Activated T-helper 2 cell treated with anti-CD3 and anti-CD28 coated beads, Interferon-gamma antibody, Interleukin-2, Interleukin-4, amounts not matched to agents 10 μg/mL and 5 μg/mL and 100 μg/mL, durations not matched to agents 14 hours and 24 hours and 36 hours (primary cell): ENCODE results near the gene TGFB1I1. TPM values are rescaled to one million over a fixed set of nuclear protein-coding genes. Genes with fewer than 3 reads are reported as not detected.

Experiments
- DNase-seq: peaks from one replicate; pipeline ENCODE4 v3.0.0; 2021; ENCODE audit warnings: low spot score
- H3K27ac Mint-ChIP-seq: one replicate; pipeline ENCODE4 v1.8.0; 2021; ENCODE audit warnings: mixed read lengths
- H3K27me3 Mint-ChIP-seq: one replicate; pipeline ENCODE4 v1.8.0; 2021; ENCODE audit warnings: low read depth, mixed read lengths
- H3K36me3 Mint-ChIP-seq: one replicate; pipeline ENCODE4 v1.8.0; 2021; ENCODE audit warnings: low read depth, mixed read lengths
- H3K4me1 Mint-ChIP-seq: one replicate; pipeline ENCODE4 v1.8.0; 2021; ENCODE audit warnings: low read depth, mixed read lengths
- H3K4me3 Mint-ChIP-seq: one replicate; pipeline ENCODE4 v1.8.0; 2021; ENCODE audit warnings: low read depth, mild to moderate bottlenecking, moderate library complexity, mixed read lengths
- H3K9me3 Mint-ChIP-seq: one replicate; pipeline ENCODE4 v1.8.0; 2021; ENCODE audit warnings: mixed read lengths
- intact Hi-C: fragments of 100-400 bp; cut with micrococcal nuclease; formaldehyde crosslinking; loops from one replicate; pipeline ENCODE4 v1.15.1; 2023
- total RNA-seq: library from RNA; stranded (reverse); gene quantifications from 2 replicates; pipeline ENCODE4 v1.2.3, GENCODE V29; 2022

The TGFB1I1 gene
- total RNA-seq, 1 donor from 2014 or later = 1.7 TPM

DNA sequence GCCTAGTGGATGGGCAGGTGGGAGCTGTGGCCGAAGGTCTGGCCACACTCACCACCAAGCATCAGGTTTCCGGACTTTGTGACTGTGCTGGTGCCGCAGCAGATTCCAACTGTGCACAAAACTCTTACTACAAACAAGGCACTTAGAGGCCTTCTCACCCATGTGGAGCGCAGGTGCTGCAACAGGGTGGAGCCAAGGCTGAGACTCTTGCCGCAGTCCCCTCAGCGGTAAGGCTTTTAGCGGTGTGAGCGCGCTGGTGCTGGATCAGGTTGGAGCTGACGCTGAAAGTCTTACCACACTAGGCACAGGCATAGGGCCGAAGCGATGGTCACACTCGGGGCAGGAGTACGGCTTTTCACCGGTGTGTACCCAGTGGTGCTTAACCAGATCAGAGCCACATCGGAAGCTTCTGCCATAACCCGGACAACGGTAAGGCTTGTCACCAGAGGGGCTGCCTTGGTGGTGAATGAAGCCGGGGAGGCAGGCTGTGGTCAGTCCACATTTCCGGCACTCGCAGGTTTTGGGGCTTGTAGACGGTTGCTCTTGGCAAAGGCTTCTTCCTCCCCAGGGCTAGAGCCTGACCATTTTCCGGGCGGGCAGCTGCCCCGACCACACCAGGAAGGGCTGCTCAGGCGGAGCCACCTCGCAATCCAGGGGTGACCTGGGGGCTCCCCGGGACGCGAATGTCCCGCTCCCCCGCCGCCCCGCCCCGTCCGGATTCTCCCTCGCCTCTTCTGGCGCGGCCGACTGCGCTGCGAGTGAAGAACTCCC is 13.7 kb upstream of the TGFB1I1 start:
- Mint-ChIP-seq H3K4me1 (peaks cover 35% of the 10 kb centered on the region), H3K27me3 (no peaks in the 10 kb centered on the region), H3K27ac (peak overlapping the region; percentile 96), H3K36me3 (peaks cover 36% of the 10 kb centered on the region), H3K9me3 (no peaks in the 10 kb centered on the region), H3K4me3 (peak overlapping the region; percentile 89)
- DNase-seq = peak; percentile 66
- intact Hi-C loops = loop anchor here (2.0 to 10.0 kb wide), 4 partner anchors 255 to 411 kb away; partner anchors contain the start of genes BCKDK and FUS

DNA sequence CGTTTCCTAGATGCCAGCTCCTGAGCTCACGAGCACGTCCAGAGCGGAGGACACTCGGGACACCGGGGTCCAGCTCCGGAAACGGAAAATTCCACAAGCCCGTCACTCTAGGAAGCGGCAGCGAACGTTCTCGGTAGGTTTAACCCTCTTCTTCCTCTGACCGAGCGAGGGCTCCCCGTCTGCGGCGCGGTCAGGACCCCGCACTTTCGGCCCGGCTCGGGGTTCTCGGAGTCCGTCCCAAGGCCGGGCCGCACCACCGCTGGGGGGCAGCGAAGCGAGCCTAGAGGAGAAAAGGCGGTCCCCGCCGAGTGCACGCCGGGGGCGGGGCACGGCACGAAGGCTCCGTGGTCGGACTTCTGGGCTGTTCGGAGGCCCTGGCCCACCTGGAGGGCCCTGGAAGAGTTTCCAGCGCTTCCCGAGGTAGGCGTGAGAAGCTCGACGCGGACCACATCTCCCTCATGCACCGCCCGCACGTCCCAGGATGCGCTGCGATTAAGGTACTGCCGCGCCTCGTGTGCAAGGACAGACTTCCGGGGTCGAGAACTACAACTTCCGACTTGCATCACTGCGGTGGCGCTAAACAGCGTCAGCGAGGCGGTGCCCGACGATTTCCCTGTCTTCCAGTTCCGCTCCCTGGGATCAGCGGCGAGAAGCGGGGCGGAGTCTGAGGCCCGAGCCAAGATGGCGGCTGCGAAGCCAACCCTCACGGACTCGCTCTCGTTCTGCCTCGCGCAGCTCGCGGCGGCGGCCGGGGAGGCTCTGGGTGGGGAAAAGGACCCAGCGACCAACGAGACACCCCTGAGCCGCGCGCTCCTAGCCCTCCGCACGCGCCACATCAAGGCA is 12.9 kb upstream of the TGFB1I1 start, which contains the start of gene ARMC5:
Gene ARMC5, plus strand, starts transcription at position 658 of the 843 bp plus-strand sequence. Its CDS starts 24 bp downstream, at position 682.
- DNase-seq = peak; percentile 96
- peaks cover 36% of the 10 kb centered on the region for H3K36me3 Mint-ChIP-seq
- intact Hi-C loops = loop anchor here (1.0 to 10.0 kb wide), 10 partner anchors 18 to 537 kb away; partner anchors contain the start of genes BCKDK, FUS, RUSF1 and SETD1A
- H3K4me3 Mint-ChIP-seq = peak within 1 kb of the TSS; percentile 89
- H3K27me3 Mint-ChIP-seq = no peaks in the 10 kb centered on the region
- H3K27ac Mint-ChIP-seq = peak within 1 kb of the TSS; percentile 96
- peaks cover 31% of the 10 kb centered on the region for H3K4me1 Mint-ChIP-seq
- H3K9me3 Mint-ChIP-seq = no peaks in the 10 kb centered on the region

DNA sequence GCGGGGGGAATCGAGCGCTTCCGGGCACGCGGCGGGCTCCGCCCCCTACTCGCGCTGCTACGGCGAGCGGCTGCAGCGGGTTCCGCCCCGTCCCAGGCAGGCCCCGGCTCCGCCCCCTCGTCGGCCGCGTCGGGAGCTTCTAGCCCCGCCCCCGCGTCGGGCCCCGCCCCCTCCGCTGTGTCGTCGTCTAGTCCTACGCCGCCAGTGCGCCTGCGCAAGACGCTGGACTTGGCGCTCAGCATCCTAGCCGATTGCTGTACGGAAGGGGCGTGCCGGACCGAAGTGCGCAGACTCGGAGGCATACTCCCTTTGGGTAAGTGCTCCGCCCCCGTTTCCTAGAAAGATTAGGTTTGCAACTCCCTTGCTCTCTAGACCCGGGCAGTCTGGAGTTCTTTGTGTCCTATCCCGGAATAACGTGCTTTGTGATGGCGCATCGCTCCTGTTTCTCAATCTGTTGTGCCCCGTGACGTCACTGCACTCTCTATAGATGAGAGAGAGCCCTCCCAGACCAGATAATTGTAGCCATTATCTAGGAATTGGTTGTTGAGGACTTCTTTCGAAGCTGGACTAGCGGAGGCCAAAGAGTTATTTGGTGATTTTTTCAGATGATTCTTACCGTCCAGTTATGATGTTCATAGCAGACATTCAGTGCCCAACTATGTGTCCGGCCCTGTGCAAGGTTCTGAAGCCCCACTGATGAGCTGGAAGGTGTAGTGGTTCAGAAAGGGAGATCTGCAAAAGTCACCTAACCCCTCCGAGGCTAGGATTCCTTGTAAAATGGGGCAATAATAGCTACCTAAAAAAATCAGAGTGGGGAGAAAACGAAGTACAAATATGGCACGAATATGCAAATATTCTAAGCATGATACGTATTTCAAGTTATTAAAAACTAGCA is 12.0 kb upstream of the TGFB1I1 start:
- Mint-ChIP-seq H3K36me3 (peaks cover 36% of the 10 kb centered on the region), H3K27me3 (no peaks in the 10 kb centered on the region), H3K9me3 (no peaks in the 10 kb centered on the region), H3K4me3 (peak overlapping the region; percentile 89), H3K27ac (peak overlapping the region; percentile 96), H3K4me1 (peaks cover 31% of the 10 kb centered on the region)
- DNase-seq = peak; percentile 100
- intact Hi-C loops = loop anchor here (1.0 to 10.0 kb wide), 10 partner anchors 17 to 538 kb away; partner anchors contain the start of genes BCKDK, FUS, RUSF1 and SETD1A

DNA sequence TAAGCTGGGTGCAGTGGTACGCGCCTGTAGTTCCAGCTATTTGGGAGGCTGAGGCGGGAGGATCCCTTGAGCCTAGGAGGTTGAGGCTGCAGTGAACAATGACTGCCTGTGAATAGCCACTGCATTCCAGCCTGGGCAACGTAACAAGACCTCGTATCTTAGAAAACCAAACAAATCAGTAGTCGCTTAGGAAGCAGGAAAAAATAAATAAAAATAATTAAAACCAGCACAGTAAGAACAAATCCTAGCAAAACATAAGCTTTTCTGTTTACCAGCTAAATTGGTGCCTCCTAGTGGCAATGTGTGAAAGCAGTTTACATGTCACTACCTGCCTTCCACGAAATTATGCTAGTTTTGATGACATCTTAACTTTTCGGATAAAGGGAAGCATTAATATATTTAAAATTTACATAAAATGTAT is 11.4 kb upstream of the TGFB1I1 start:
- H3K9me3 Mint-ChIP-seq = no peaks in the 10 kb centered on the region

DNA sequence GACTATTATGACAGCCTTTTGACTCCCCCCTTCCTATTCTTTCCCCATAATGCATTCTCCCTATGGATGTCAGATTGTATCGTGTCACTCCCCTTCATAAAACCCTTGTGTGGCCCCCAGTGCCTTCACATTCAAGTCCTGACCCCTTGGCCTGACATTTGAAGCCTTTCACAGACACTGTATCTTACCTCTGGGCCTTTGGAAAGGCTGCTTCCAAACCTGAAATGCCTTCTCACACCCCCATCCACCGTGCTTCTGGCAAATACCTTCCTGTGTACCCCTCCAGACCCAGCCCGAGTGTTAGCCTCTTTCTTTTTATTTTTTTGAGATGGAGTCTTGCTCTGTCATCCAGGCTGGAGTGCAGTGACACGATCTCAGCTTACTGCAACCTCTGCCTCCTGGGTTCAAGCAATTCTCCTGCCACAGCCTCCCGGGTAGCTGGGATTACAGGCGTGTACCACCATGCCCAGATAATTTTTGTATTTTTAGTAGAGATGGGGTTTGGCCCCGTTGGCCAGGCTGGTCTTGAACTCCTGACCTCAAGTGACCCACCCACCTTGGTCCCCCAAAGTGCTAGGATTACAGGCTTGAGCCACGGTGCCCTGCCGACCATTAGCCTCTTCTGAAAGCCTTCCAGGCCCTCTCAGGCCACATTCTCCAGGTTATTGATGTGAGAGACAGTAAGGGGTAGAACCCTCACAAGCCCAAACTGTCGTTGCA is 10.6 kb upstream of the TGFB1I1 start:
- Mint-ChIP-seq H3K4me3 (peak overlapping the region; percentile 20), H3K27me3 (no peaks in the 10 kb centered on the region), H3K27ac (no peak overlapping the region), H3K9me3 (no peaks in the 10 kb centered on the region), H3K36me3 (peaks cover 33% of the 10 kb centered on the region), H3K4me1 (peaks cover 20% of the 10 kb centered on the region)
- no peak for DNase-seq
- intact Hi-C loops = no loop called here

More for the DNA sequence above, 11.4 kb upstream of the TGFB1I1 start:
- peaks cover 35% of the 10 kb centered on the region for H3K36me3 Mint-ChIP-seq
- H3K27me3 Mint-ChIP-seq = no peaks in the 10 kb centered on the region
- peaks cover 25% of the 10 kb centered on the region for H3K4me1 Mint-ChIP-seq
- no peak overlapping the region for H3K27ac Mint-ChIP-seq
- peak overlapping the region; percentile 89 for H3K4me3 Mint-ChIP-seq
- intact Hi-C loops = no loop called here
- DNase-seq = no peak

DNA sequence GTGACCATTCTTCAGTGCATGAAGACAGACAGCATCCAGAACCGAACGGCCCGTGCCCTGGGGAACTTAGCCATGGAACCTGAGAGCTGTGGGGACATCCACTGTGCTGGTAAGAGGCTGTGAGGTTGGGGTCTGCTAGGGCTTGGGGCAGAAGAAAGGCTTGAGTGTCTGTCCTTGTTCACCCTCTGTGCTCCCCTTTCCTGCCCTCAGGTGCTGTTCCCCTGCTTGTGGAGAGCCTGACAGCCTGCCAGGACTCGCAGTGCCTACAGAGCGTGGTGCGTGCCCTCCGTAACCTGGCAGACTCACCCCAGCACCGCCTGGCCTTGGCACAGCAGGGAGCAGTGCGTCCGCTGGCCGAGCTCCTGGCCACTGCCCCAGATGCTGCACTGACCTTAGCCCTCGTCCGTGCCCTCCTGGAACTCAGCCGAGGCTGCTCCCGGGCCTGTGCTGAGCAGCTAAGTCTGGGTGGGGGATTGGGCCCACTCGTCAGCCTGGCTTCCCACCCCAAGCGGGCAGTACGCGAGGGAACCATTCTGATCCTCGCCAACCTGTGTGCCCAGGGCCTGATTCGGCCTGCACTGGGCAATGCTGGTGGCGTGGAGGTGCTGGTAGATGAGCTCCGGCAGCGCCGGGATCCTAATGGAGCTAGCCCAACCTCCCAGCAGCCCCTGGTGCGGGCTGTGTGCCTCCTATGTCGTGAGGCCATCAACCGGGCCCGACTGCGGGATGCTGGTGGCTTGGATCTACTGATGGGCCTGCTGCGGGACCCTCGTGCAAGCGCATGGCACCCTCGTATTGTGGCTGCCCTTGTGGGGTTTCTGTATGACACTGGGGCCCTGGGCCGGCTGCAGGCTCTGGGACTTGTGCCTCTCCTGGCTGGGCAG is 9.8 kb upstream of the TGFB1I1 start:
- DNase-seq = no peak
- no peaks in the 10 kb centered on the region for H3K9me3 Mint-ChIP-seq
- H3K4me3 Mint-ChIP-seq = no peak overlapping the region
- H3K4me1 Mint-ChIP-seq = peaks cover 18% of the 10 kb centered on the region
- no peaks in the 10 kb centered on the region for H3K27me3 Mint-ChIP-seq
- H3K27ac Mint-ChIP-seq = no peak overlapping the region
- intact Hi-C loops = no loop called here
- peaks cover 33% of the 10 kb centered on the region for H3K36me3 Mint-ChIP-seq

DNA sequence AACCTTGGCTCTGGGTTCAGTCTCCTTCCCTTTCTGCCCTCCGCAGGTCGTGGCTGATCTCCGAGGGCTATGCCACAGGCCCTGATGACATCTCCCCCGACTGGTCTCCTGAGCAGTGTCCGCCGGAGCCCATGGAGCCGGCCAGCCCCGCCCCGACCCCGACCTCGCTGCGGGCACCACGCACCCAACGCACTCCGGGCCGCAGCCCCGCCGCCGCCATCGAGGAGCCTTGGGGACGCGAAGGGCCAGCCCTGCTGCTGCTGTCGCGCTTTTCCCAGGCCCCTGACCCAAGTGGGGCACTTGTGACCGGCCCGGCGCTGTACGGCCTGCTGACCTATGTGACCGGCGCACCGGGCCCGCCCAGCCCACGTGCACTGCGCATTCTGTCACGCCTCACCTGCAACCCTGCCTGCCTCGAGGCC is 7.6 kb upstream of the TGFB1I1 start:
- Mint-ChIP-seq H3K9me3 (no peaks in the 10 kb centered on the region), H3K27me3 (no peaks in the 10 kb centered on the region), H3K36me3 (peaks cover 26% of the 10 kb centered on the region), H3K4me3 (no peak overlapping the region), H3K27ac (no peak overlapping the region), H3K4me1 (peaks cover 17% of the 10 kb centered on the region)
- intact Hi-C loops = no loop called here
- no peak for DNase-seq

DNA sequence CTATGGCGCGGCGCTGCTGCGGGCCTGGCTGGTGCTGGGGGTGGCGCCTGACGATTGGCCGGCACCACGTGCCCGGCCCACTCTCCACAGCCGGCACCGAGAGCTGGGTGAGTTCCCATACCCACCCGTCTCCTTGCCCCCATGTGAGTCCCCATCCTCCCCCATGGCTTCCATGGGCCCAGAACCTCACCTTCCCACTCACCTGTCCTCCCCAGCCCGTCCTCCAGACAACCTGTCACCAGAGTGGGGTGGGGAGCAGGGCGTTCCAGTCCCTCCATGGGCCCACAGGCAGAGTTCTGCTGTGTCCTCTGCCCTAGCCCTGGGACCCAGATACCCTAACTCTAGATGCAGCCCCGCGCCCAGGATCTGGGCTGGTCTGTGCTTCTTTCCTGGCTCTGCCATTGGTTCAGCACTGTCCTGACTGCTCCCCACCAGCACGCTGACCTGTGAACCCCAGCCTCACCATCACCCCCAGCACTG is 7.1 kb upstream of the TGFB1I1 start:
- H3K36me3 Mint-ChIP-seq = peaks cover 26% of the 10 kb centered on the region
- H3K27ac Mint-ChIP-seq = no peak overlapping the region
- peaks cover 17% of the 10 kb centered on the region for H3K4me1 Mint-ChIP-seq
- no peak for DNase-seq
- no peaks in the 10 kb centered on the region for H3K27me3 Mint-ChIP-seq
- intact Hi-C loops = no loop called here
- H3K9me3 Mint-ChIP-seq = no peaks in the 10 kb centered on the region
- no peak overlapping the region for H3K4me3 Mint-ChIP-seq

DNA sequence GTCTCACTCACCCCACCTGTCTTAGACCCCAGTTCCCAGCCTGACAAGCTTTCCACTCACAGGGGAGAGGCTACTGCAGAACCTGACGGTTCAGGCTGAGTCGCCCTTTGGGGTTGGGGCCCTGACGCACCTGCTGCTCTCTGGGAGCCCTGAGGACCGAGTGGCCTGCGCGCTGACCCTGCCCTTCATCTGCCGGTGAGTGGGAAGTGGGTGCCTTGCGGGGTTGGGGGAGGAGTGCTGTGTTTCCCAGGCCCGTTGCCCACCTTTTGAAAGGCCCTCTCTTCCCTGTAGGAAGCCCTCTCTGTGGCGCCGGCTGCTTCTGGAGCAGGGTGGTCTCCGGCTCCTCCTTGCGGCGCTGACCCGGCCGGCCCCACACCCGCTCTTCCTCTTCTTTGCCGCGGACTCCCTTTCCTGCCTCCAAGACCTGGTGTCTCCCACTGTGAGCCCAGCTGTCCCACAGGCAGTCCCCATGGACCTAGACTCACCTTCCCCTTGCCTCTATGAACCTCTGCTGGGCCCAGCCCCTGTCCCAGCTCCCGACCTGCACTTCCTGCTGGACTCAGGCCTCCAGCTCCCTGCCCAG is 6.1 kb upstream of the TGFB1I1 start:
- H3K4me3 Mint-ChIP-seq = no peak overlapping the region
- H3K4me1 Mint-ChIP-seq = peaks cover 10% of the 10 kb centered on the region
- peaks cover 5% of the 10 kb centered on the region for H3K27me3 Mint-ChIP-seq
- H3K36me3 Mint-ChIP-seq = peaks cover 26% of the 10 kb centered on the region
- no peak overlapping the region for H3K27ac Mint-ChIP-seq
- no peaks in the 10 kb centered on the region for H3K9me3 Mint-ChIP-seq
- DNase-seq = no peak
- intact Hi-C loops = no loop called here

DNA sequence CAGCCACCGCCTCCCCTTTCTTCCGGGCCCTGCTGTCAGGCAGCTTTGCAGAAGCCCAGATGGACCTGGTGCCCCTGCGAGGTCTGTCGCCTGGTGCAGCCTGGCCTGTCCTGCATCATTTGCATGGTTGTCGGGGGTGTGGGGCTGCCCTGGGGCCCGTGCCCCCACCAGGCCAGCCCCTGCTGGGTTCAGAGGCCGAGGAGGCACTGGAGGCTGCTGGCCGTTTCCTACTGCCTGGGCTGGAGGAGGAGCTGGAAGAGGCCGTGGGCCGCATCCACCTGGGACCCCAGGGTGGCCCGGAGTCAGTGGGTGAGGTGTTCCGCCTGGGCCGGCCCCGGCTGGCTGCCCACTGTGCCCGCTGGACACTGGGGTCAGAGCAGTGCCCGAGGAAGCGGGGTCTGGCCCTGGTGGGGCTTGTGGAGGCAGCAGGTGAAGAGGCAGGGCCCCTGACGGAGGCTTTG is 5.5 kb upstream of the TGFB1I1 start:
- Mint-ChIP-seq H3K4me1 (peaks cover 10% of the 10 kb centered on the region), H3K36me3 (peaks cover 26% of the 10 kb centered on the region), H3K27ac (no peak overlapping the region), H3K27me3 (peaks cover 10% of the 10 kb centered on the region), H3K4me3 (no peak overlapping the region), H3K9me3 (no peaks in the 10 kb centered on the region)
- DNase-seq = no peak
- intact Hi-C loops = no loop called here
